HG02610 (cell line): ENCODE data around the gene GSTA5.
"Not testable (repeated sequence)": the region's sequence is repeated elsewhere in the genome, so short reads cannot be mapped to it uniquely, and the experiment has no call there.

Experiments
- ATAC-seq: cut with Tn5 transposase; IDR thresholded peaks from one replicate; pipeline ENCODE4 v1.9.1; 2021; ENCODE audit warnings: mild to moderate bottlenecking, moderate library complexity; ENCODE audit not compliant: unreplicated experiment

GSTA5 gene

DNA sequence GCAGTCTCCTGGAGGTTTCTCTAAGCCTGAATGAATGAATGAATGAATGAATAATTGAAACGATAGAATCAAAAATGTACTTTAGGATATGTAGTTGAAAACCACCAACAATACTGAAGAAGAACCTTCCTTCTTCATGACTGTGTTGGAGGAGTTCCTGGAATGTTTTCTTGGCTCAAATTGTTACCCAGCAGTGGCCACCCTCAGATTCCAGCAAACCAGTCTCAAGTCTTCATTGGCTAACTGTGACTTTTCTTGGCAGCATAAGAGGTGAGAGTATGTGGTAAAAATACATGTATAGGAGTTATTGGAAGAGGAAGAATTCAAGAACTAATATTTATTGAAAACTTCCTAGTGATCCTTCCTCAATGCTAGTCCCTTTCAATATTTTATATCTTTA is 41.3 kb downstream of the GSTA5 start:
- ATAC-seq = not testable (repeated sequence)

DNA sequence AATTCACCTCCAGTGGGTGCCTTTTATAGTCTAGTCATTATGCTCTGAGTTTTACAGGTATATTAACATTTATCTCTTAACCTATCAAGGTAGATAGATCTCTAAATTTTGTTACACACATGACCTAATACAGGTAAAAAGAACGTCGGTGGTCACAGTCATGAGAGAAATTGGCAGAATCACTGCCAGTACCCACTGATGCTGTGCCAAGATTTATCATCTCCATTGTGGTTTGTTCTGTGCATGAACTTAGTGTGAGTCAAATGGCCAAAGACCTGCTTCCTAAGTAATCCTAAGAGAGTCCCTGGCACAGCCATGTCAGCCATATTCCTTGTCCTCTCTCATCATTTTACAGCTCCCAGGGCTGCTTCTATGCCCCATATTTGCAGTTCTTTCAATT is 46.2 kb downstream of the GSTA5 start:
- not testable (repeated sequence) for ATAC-seq

DNA sequence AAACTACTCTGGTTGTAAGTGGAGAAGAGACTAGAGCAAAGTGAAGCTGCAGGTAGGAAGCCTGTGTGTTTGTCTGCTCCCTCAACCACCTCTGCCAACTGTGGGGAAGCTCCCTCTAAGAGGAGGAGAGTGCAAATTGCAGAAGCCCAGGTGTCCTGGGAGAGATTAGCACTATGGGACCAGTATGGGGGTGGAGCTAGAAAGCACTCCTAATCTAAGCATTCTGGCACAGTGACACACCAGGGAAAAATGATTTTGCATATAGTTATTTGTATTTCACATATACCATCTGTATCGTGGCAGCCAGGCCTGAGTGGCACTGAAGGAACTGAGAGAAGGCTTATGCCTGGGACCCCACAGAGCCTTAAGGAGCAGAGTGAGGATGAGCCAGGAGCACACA is 49.8 kb downstream of the GSTA5 start:
- ATAC-seq = no peak

DNA sequence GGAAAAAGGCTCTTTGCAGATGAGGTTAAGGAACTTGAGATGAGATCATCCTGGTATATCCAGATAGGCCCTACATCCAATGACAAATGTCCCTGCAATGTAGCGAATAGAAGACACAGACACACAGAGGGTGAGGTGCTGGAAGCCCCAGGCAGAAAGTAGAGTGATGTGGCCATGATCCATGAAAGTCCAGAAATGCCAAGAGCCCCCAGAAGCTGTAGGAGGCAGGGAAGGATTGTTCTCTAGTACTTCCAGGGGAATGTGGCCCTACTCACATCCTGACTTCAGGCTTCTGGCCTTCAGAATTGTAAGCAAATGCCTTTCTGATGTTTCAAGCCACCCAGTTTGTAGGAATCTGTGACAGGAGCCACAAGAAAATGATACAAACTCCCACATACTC is 51.0 kb downstream of the GSTA5 start:
- ATAC-seq = not testable (repeated sequence)

DNA sequence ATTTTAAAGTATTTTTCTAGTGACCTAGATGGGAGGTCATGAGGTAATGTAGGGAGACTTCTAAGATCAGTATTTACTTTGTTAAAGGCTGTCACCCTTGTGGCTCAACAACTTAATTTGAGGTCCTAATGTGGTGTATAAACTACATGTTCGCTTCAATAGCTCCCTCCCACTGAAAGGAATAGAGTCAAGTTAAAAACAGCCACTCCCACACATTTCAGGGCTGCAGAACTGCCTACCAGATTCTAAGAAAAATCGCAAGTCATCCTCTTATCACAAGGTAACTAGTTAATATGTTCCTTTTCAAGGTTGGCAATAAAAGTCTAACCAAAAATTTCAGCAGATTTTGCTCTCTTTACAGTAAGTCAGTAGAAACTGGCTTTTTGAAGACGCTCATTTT is 52.1 kb downstream of the GSTA5 start:
- ATAC-seq = no peak

DNA sequence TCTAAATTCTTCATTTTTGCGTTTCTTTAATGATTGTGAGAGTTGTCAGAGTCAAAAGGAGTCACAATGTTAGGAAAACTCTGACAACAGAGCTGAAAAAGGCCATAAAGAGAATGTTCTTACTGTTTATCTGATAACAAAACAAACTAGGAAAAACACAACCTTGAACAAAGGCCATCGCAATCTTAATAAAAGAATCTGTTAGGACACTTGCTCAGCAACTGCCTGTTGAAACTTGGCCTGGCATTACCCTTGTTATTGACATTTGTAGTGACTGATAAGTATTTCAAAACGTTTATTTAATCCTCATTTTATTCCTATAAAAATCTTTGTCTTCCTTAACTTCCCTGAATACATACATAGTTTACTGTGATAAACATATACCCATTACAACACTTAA is 52.7 kb downstream of the GSTA5 start:
- no peak for ATAC-seq

DNA sequence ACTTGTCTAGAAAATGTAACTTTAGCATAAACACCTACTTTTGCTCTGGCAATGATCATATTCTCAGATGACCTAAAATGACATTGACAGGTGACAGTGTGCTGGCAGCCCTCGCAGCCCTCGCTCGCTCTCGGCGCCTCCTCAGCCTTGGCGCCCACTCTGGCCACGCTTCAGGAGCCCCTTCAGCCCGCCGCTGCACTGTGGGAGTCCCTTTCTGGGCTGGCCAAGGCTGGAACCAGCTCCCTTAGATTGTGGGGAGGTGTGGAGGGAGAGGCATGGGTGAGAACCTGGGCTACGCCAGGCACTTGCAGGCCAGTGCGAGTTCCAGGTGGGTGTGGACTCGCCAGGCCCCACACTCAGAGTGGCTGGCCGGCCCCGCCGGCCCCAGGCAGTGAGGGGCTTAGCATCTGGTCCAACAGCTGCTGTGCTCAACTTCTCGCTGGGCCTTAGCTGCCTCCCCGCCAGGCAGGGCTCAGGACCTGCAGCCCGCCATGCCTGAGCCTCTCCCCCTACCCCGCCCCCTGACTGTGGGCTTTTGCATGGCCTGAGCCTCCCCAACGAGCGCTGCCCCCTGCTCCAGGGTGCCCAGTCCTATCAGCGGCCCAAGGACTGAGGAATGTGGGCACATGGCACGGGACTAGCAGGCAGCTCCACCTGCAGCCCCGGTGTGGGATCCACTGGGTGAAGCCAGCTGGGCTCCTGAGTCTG is 54.2 kb downstream of the GSTA5 start:
- no peak for ATAC-seq

DNA sequence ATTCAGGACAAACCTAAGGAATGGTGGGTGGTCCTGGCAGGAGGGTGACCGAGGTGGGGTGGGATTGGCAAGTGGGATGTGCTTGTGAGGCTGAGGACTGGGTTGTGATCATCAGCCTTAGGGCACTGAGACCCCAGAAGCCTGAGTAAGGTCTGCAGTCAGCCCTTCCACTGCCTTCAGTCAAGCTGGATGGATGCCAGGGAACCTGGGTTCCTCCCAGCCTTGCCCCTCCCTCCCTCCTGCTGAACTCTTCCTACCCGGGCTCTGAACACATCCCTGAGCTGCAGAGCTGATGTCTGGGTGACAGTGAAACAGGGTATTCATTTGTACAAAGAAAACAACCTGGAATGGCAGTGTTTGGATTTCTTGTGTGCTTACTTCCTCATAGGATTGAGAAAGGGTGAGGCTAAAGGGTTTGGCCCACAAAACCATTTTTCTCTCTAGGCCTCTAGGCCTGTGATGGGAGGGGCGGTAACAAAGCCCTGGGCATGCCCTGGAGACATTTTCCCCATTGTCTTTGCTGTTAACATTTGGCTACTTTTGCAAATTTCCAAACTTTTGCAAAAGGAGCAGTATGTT is 57.8 kb downstream of the GSTA5 start:
- not testable (repeated sequence) for ATAC-seq

DNA sequence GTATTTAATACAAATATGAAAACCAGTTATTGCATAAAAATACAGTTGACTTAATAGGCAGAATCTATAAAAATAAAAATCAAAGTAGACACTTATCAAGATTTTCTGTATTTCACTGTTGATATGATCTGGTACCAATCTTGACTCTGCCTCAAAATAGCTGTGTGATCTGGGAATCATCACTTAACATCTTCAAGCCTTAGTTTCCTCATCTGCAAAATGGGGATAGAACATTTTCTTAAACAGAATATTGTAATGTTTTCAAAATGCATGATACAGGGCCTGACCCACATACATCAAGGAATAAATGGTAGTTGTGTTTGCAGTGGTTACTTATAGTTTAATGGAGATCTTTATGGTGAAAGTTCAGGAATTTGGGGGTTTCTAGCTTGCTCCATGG is 58.4 kb downstream of the GSTA5 start:
- ATAC-seq = not testable (repeated sequence)
